Embryonic facial prominence (tissue), 1 donor: ENCODE results near the gene CCNB2.
"Not testable (repeated sequence)": the region's sequence is repeated elsewhere in the genome, so short reads cannot be mapped to it uniquely, and the experiment has no call there.

Experiments used
- DNase-seq: peaks from one replicate; pipeline ENCODE4 v3.0.0-alpha.2; 2016; ENCODE audit errors: extremely low spot score

CCNB2 gene

GRCh38 chr15:59104912-59105732 lies at the start of gene CCNB2:
TSS of gene CCNB2 (plus strand) at chr15:59105146. CDS start at chr15:59105269, 123 bp downstream.
- peak; percentile 89 for DNase-seq

GRCh38 chr15:59059076-59059597 lies 45.8 kb upstream of the CCNB2 start:
- DNase-seq = no peak

GRCh38 chr15:59060348-59060747 lies 44.6 kb upstream of the CCNB2 start:
- no peak for DNase-seq

GRCh38 chr15:59063042-59063441 lies 41.9 kb upstream of the CCNB2 start:
- DNase-seq = no peak

- DNase-seq = no peak
These were observed 35.5 kb upstream of the CCNB2 start for GRCh38 chr15:59069430-59069829.

GRCh38 chr15:59074607-59075006 lies 30.3 kb upstream of the CCNB2 start:
- no peak for DNase-seq

GRCh38 chr15:59087731-59088130 lies 17.2 kb upstream of the CCNB2 start:
- no peak for DNase-seq

GRCh38 chr15:59094077-59094476 lies 10.9 kb upstream of the CCNB2 start:
- no peak for DNase-seq

GRCh38 chr15:59096429-59096828 lies 8.5 kb upstream of the CCNB2 start:
- no peak for DNase-seq

- no peak for DNase-seq
These were observed 5.7 kb upstream of the CCNB2 start for GRCh38 chr15:59099162-59099685.

GRCh38 chr15:59104602-59104911 lies 389 bp upstream of the CCNB2 start:
- no peak for DNase-seq

- DNase-seq = no peak
These were observed 908 bp downstream of the CCNB2 start for GRCh38 chr15:59105854-59106253.

- no peak for DNase-seq
These were observed 6.3 kb downstream of the CCNB2 start for GRCh38 chr15:59111251-59111650.

GRCh38 chr15:59115047-59115446 lies 10.1 kb downstream of the CCNB2 start:
- DNase-seq = no peak

- no peak for DNase-seq
These were observed 11.2 kb downstream of the CCNB2 start for GRCh38 chr15:59116141-59116540.

GRCh38 chr15:59116771-59117170 lies 11.8 kb downstream of the CCNB2 start:
- DNase-seq = no peak

GRCh38 chr15:59119625-59120024 lies 14.7 kb downstream of the CCNB2 start:
- DNase-seq = no peak

- DNase-seq = no peak
These were observed 16.0 kb downstream of the CCNB2 start for GRCh38 chr15:59120937-59121336.

GRCh38 chr15:59124261-59124660 lies 19.3 kb downstream of the CCNB2 start:
- no peak for DNase-seq

- DNase-seq = not testable (repeated sequence)
These were observed 20.7 kb downstream of the CCNB2 start for GRCh38 chr15:59125683-59126082.

- not testable (repeated sequence) for DNase-seq
These were observed 22.3 kb downstream of the CCNB2 start for GRCh38 chr15:59127255-59127654.

- DNase-seq = no peak
These were observed 26.5 kb downstream of the CCNB2 start for GRCh38 chr15:59131456-59131855.

- DNase-seq = no peak
These were observed 27.1 kb downstream of the CCNB2 start for GRCh38 chr15:59131969-59132562.
